Natural killer cell treated with Interleukin-12 subunit alpha and Interleukin-12 subunit beta and Interleukin-15 and Interleukin-18, amount 100 ng/mL, for 72 hours (primary cell): ENCODE data around the gene FBXO24. TPM values are rescaled to one million over a fixed set of nuclear protein-coding genes. Genes with fewer than 3 reads are reported as not detected.

Source experiments
- ATAC-seq, 2 donors: fragments of 150-1000 bp; cut with Tn5 transposase in 1 of 2; sonication (Bioruptor Pico), chemical (Tn5 transposase) in 1 of 2; 2 replicates each; pipeline ENCODE4 v1.10.0; 2021
- DNase-seq: peaks from one replicate; pipeline ENCODE4 v3.0.0; 2022; ENCODE audit warnings: low spot score
- H3K27ac Mint-ChIP-seq, 2 donors: 1 replicate in 1 of 2; 2 replicates in 1 of 2; pipeline ENCODE4 v1.8.0; 2022; ENCODE audit warnings: mixed read lengths in 2 of 2, mild to moderate bottlenecking in 1 of 2, moderate library complexity in 1 of 2
- H3K27me3 Mint-ChIP-seq, 2 donors: 1 replicate in 1 of 2; 2 replicates in 1 of 2; pipeline ENCODE4 v1.8.0; 2022; ENCODE audit warnings: mixed read lengths in 2 of 2
- H3K36me3 Mint-ChIP-seq: one replicate; pipeline ENCODE4 v1.8.0; 2022; ENCODE audit warnings: mixed read lengths
- H3K4me1 Mint-ChIP-seq, 2 donors: 1 replicate in 1 of 2; 2 replicates in 1 of 2; pipeline ENCODE4 v1.8.0; 2022; ENCODE audit warnings: low read depth in 2 of 2, mixed read lengths in 2 of 2, mild to moderate bottlenecking in 1 of 2
- H3K4me3 Mint-ChIP-seq: one replicate; pipeline ENCODE4 v1.8.0; 2022; ENCODE audit warnings: mixed read lengths
- H3K9me3 Mint-ChIP-seq: 2 replicates; pipeline ENCODE4 v1.8.0; 2022; ENCODE audit warnings: mixed read lengths
- total RNA-seq, 2 donors: library from RNA; stranded (reverse); gene quantifications; one replicate each; pipeline ENCODE4 v1.2.3, GENCODE V29; 2022

Gene FBXO24
- total RNA-seq, 2 donors from 2014 or later = 0.21 TPM; not detected in 1

- H3K27me3 Mint-ChIP-seq = peaks cover 0 to 4% of the 10 kb centered on the region in 2 donors
- no peak for ATAC-seq
- no peaks in the 10 kb centered on the region for H3K36me3 Mint-ChIP-seq
- H3K9me3 Mint-ChIP-seq = no peaks in the 10 kb centered on the region
- H3K4me1 Mint-ChIP-seq = no peaks in the 10 kb centered on the region
- H3K4me3 Mint-ChIP-seq = no peak overlapping the region
- no peak overlapping the region for H3K27ac Mint-ChIP-seq
- no peak for DNase-seq
These were observed 53.9 kb downstream of the FBXO24 start for GRCh38 chr7:100639995-100640516.

GRCh38 chr7:100640517-100641440 is 54.7 kb downstream of the FBXO24 start:
- Mint-ChIP-seq H3K9me3 (no peaks in the 10 kb centered on the region), H3K27me3 (peaks cover 0 to 9% of the 10 kb centered on the region in 2 donors), H3K36me3 (no peaks in the 10 kb centered on the region), H3K27ac (no peak overlapping the region), H3K4me1 (no peaks in the 10 kb centered on the region), H3K4me3 (no peak overlapping the region)
- peak in 1 of 2 donors; percentile 40 for ATAC-seq
- peak; percentile 38 for DNase-seq

- Mint-ChIP-seq H3K27ac (no peak within 1 kb of the TSS), H3K4me1 (no peaks in the 10 kb centered on the region), H3K36me3 (no peaks in the 10 kb centered on the region), H3K4me3 (no peak within 1 kb of the TSS), H3K9me3 (no peaks in the 10 kb centered on the region), H3K27me3 (peaks cover 0 to 9% of the 10 kb centered on the region in 2 donors)
- peak; percentile 28 for DNase-seq
- no peak for ATAC-seq
These were observed 55.3 kb downstream of the FBXO24 start, which contains the start of gene TFR2 for GRCh38 chr7:100641463-100641859. TFR2 (minus strand) TSS chr7:100641552; CDS start chr7:100641509, 43 bp downstream.

- Mint-ChIP-seq H3K9me3 (no peaks in the 10 kb centered on the region), H3K27ac (no peak overlapping the region), H3K4me3 (no peak overlapping the region), H3K4me1 (no peaks in the 10 kb centered on the region), H3K36me3 (no peaks in the 10 kb centered on the region), H3K27me3 (peaks cover 0 to 9% of the 10 kb centered on the region in 2 donors)
- DNase-seq = peak; percentile 50
- no peak for ATAC-seq
These were observed 55.9 kb downstream of the FBXO24 start for GRCh38 chr7:100641860-100642533.

- DNase-seq = peak; percentile 37
- Mint-ChIP-seq H3K4me1 (no peaks in the 10 kb centered on the region), H3K9me3 (no peaks in the 10 kb centered on the region), H3K4me3 (no peak overlapping the region), H3K27me3 (peaks cover 0 to 9% of the 10 kb centered on the region in 2 donors), H3K27ac (no peak overlapping the region), H3K36me3 (no peaks in the 10 kb centered on the region)
- ATAC-seq = peak; percentile 43 to 53
These were observed 56.4 kb downstream of the FBXO24 start for GRCh38 chr7:100642534-100642907.

GRCh38 chr7:100649826-100650565 is 63.9 kb downstream of the FBXO24 start:
- peaks cover 5% of the 10 kb centered on the region for H3K36me3 Mint-ChIP-seq
- DNase-seq (peak; percentile 55), ATAC-seq (peak in 1 of 2 donors; percentile 11)
- no peak overlapping the region for H3K27ac Mint-ChIP-seq
- H3K4me3 Mint-ChIP-seq = no peak overlapping the region
- H3K4me1 Mint-ChIP-seq = peaks cover 4 to 5% of the 10 kb centered on the region in 2 donors
- peaks cover 22 to 27% of the 10 kb centered on the region in 2 donors for H3K27me3 Mint-ChIP-seq
- H3K9me3 Mint-ChIP-seq = no peaks in the 10 kb centered on the region

Other genes starting within 250 kb of the FBXO24 start
- 10 to 100 TPM; 48.4 to 94.8 TPM for gene PILRB, start 228.2 kb upstream of the FBXO24 start, total RNA-seq
- gene PILRA, start 212.8 kb upstream of the FBXO24 start, total RNA-seq = 1 to 10 TPM; 3.7 to 6.8 TPM
- gene ZCWPW1, start 157.6 kb upstream of the FBXO24 start, total RNA-seq = 1 to 10 TPM; 1.3 to 2.5 TPM
- 10 to 100 TPM; 44.0 to 60.5 TPM for gene MEPCE, start 156.5 kb upstream of the FBXO24 start, total RNA-seq
- 10 to 100 TPM; 54.5 to 57.0 TPM for gene PPP1R35, start 149.8 kb upstream of the FBXO24 start, total RNA-seq
- 1 to 10 TPM; 2.4 to 4.2 TPM for gene SPACDR, start 122.1 kb upstream of the FBXO24 start, total RNA-seq
- gene TSC22D4, start 107.1 kb upstream of the FBXO24 start, total RNA-seq = 100 to 1,000 TPM; 129 to 134 TPM
- gene NYAP1, start 102.4 kb upstream of the FBXO24 start, total RNA-seq = not detected
- 10 to 100 TPM; 45.2 to 49.4 TPM for gene AGFG2, start 47.1 kb upstream of the FBXO24 start, total RNA-seq
- 10 to 100 TPM; 10.1 to 25.2 TPM for gene SAP25, start 12.4 kb upstream of the FBXO24 start, total RNA-seq
- 100 to 1,000 TPM; 125 to 150 TPM for gene LRCH4, start 199 bp upstream of the FBXO24 start, total RNA-seq
- gene PCOLCE, start 16.0 kb downstream of the FBXO24 start, total RNA-seq = 1 to 10 TPM; 5.4 to 5.6 TPM
- 10 to 100 TPM; 17.6 to 19.2 TPM for gene MOSPD3, start 26.2 kb downstream of the FBXO24 start, total RNA-seq
- 10 to 100 TPM; 10.1 to 34.1 TPM for gene TFR2, start 55.2 kb downstream of the FBXO24 start, total RNA-seq
- gene ACTL6B, start 70.1 kb downstream of the FBXO24 start, total RNA-seq = not detected
- gene GNB2, start 87.4 kb downstream of the FBXO24 start, total RNA-seq = 100 to 1,000 TPM; 345 to 348 TPM
- 10 to 100 TPM; 28.5 to 72.1 TPM for gene GIGYF1, start 107.9 kb downstream of the FBXO24 start, total RNA-seq
- 10 to 100 TPM; 46.6 to 64.9 TPM for gene POP7, start 119.8 kb downstream of the FBXO24 start, total RNA-seq
- not detected for gene EPO, start 134.1 kb downstream of the FBXO24 start, total RNA-seq
- not detected for gene ZAN, start 147.3 kb downstream of the FBXO24 start, total RNA-seq
- 1 to 10 TPM; 1.2 to 3.0 TPM for gene EPHB4, start 241.2 kb downstream of the FBXO24 start, total RNA-seq